H1 (cell line): ENCODE measurements around the gene RFTN2. TPM values are rescaled to one million over a fixed set of nuclear protein-coding genes. Genes with fewer than 3 reads are reported as not detected.

ENCODE experiments used
- CTCF ChIA-PET: fragments of 300-600 bp; sonication (Branson Sonifier 250); formaldehyde crosslinking; loops from one replicate; lab custom pipeline; 2021; ENCODE audit not compliant: partially characterized antibody; lab: Charles Lee
- POLR2A ChIA-PET: fragments of 300-600 bp; sonication (Branson Sonifier 250); formaldehyde crosslinking; loops from one replicate; lab custom pipeline; 2021; ENCODE audit warnings: inconsistent platforms; ENCODE audit not compliant: partially characterized antibody; lab: Charles Lee
- DNase-seq, 2 experiments: peaks; one replicate each; pipeline versions ENCODE4 v3.0.0 to v3.0.0-alpha.2; 2010 to 2022; ENCODE audit warnings: low spot score in 2 of 2, low read depth in 1 of 2, mixed read lengths in 1 of 2
- FAIRE-seq: peaks from 2 replicates; lab custom pipeline; 2011; peaks lifted over from hg19 to GRCh38; lab: Jason Lieb, UNC
- H2AFZ ChIP-seq: 2 replicates; pipeline ENCODE4 v1.8.1; 2012; ENCODE audit warnings: low read length, inconsistent platforms
- H2AK5ac ChIP-seq: 2 replicates; pipeline ENCODE4 v1.6.1; 2013; ENCODE audit warnings: low read depth, low read length
- H2BK120ac ChIP-seq: replicated peaks from 2 replicates; pipeline ENCODE3; 2013; ENCODE audit warnings: low read depth, low read length, inconsistent platforms
- H2BK12ac ChIP-seq: 2 replicates; pipeline ENCODE4 v1.6.1; 2013; ENCODE audit warnings: low read depth, low read length
- H2BK15ac ChIP-seq: 2 replicates; pipeline ENCODE4 v1.6.1; 2013; ENCODE audit warnings: low read length
- H2BK20ac ChIP-seq: 2 replicates; pipeline ENCODE4 v1.6.1; 2013; ENCODE audit warnings: low read length
- H2BK5ac ChIP-seq: 2 replicates; pipeline ENCODE4 v1.6.1; 2013; ENCODE audit warnings: low read depth, low read length
- H3K14ac ChIP-seq: 2 replicates; pipeline ENCODE4 v1.6.1; 2013; ENCODE audit warnings: inconsistent platforms; ENCODE audit not compliant: insufficient read length
- H3K18ac ChIP-seq: 2 replicates; pipeline ENCODE4 v1.6.1; 2013; ENCODE audit warnings: low read length; ENCODE audit errors: extremely low read depth
- H3K23ac ChIP-seq: 2 replicates; pipeline ENCODE4 v1.6.1; 2013; ENCODE audit warnings: inconsistent platforms; ENCODE audit not compliant: insufficient read length
- H3K23me2 ChIP-seq: 2 replicates; pipeline ENCODE4 v1.6.1; 2013; ENCODE audit warnings: low read depth, low read length
- H3K27ac ChIP-seq: 2 replicates; pipeline ENCODE4 v1.6.1; 2011; ENCODE audit warnings: low read depth, low read length, inconsistent platforms
- H3K27me3 ChIP-seq, 4 experiments: replicated peaks in 1 of 4; 1 replicate in 1 of 4; 2 replicates in 3 of 4; pipeline versions ENCODE4 v1.6.1 to v1.8.1; 2011 to 2013; ENCODE audit warnings: low read length in 3 of 4, mild to moderate bottlenecking in 3 of 4, inconsistent platforms in 2 of 4, mixed read lengths in 2 of 4, moderate library complexity in 1 of 4; ENCODE audit not compliant: control insufficient read depth in 3 of 4, insufficient read depth in 3 of 4; ENCODE audit errors: extremely low read depth in 1 of 4
- H3K36me3 ChIP-seq, 4 experiments: 2 replicates each; pipeline versions ENCODE4 v1.6.1 to v1.8.1; 2011 to 2013; ENCODE audit warnings: mild to moderate bottlenecking in 4 of 4, low read length in 3 of 4, moderate library complexity in 2 of 4, control low read depth in 1 of 4, inconsistent platforms in 1 of 4; ENCODE audit not compliant: insufficient read depth in 4 of 4, control insufficient read depth in 2 of 4
- H3K4ac ChIP-seq: replicated peaks from 2 replicates; pipeline ENCODE3; 2013; ENCODE audit warnings: low read length, low read depth, mixed read lengths, inconsistent platforms; ENCODE audit not compliant: insufficient read length
- H3K4me1 ChIP-seq, 4 experiments: replicated peaks in 1 of 4; 1 replicate in 1 of 4; 2 replicates in 3 of 4; pipeline versions ENCODE4 v1.6.1 to v1.8.1; 2011 to 2013; ENCODE audit warnings: low read length in 3 of 4, inconsistent platforms in 2 of 4, mixed read lengths in 1 of 4; ENCODE audit not compliant: insufficient read depth in 4 of 4, control insufficient read depth in 3 of 4
- H3K4me2 ChIP-seq, 2 experiments: 2 replicates each; pipeline versions ENCODE4 v1.6.1 to v1.8.1; 2011 to 2013; ENCODE audit warnings: low read depth in 2 of 2, low read length in 2 of 2, control low read depth in 1 of 2, inconsistent platforms in 1 of 2, mild to moderate bottlenecking in 1 of 2; ENCODE audit not compliant: insufficient read depth in 1 of 2
- H3K4me3 ChIP-seq, 4 experiments: fragments of 200-600, 300-600 bp in 1 of 4; sonication (generic), shearing (Covaris generic), sonication (Bioruptor Twin) in 1 of 4; 2 replicates each; pipeline versions ENCODE4 v1.5.1 to v1.8.1; 2011 to 2016; ENCODE audit warnings: low read length in 4 of 4, low read depth in 3 of 4, control low read depth in 2 of 4, inconsistent platforms in 2 of 4, mild to moderate bottlenecking in 2 of 4, mixed read lengths in 1 of 4, moderate library complexity in 1 of 4; ENCODE audit not compliant: insufficient read depth in 2 of 4; ENCODE audit errors: extremely low read depth in 1 of 4
- H3K56ac ChIP-seq: replicated peaks from 2 replicates; pipeline ENCODE3; 2013; ENCODE audit warnings: low read depth, mild to moderate bottlenecking, mixed read lengths, low read length, inconsistent platforms; ENCODE audit not compliant: insufficient read length
- H3K79me1 ChIP-seq: 2 replicates; pipeline ENCODE4 v1.6.1; 2013; ENCODE audit warnings: low read depth, low read length, control low read depth
- H3K79me2 ChIP-seq, 2 experiments: 2 replicates each; pipeline versions ENCODE4 v1.6.1 to v1.8.1; 2012 to 2013; ENCODE audit warnings: low read length in 2 of 2, mild to moderate bottlenecking in 2 of 2, inconsistent platforms in 1 of 2; ENCODE audit not compliant: insufficient read depth in 2 of 2, control insufficient read depth in 1 of 2
- H3K9ac ChIP-seq, 4 experiments: replicated peaks in 1 of 4; 1 replicate in 1 of 4; 2 replicates in 3 of 4; pipeline versions ENCODE4 v1.6.1 to v1.8.1; 2011 to 2013; ENCODE audit warnings: low read depth in 3 of 4, low read length in 3 of 4, control low read depth in 2 of 4, mild to moderate bottlenecking in 2 of 4, moderate library complexity in 2 of 4, inconsistent platforms in 1 of 4; ENCODE audit errors: extremely low read depth in 1 of 4
- H3K9me3 ChIP-seq, 2 experiments: 2 replicates each; pipeline versions ENCODE4 v1.6.1 to v1.8.1; 2012 to 2013; ENCODE audit warnings: mild to moderate bottlenecking in 2 of 2, moderate library complexity in 2 of 2, control low read depth in 1 of 2, inconsistent platforms in 1 of 2, low read depth in 1 of 2, low read length in 1 of 2, mixed read lengths in 1 of 2; ENCODE audit not compliant: insufficient read depth in 2 of 2
- H4K20me1 ChIP-seq, 2 experiments: replicated peaks in 1 of 2; 2 replicates each; pipeline versions ENCODE3 to v1.8.1; 2011 to 2013; ENCODE audit warnings: inconsistent platforms in 2 of 2, low read length in 2 of 2, mild to moderate bottlenecking in 1 of 2; ENCODE audit not compliant: insufficient read depth in 2 of 2, control insufficient read depth in 1 of 2
- H4K5ac ChIP-seq: 2 replicates; pipeline ENCODE4 v1.6.1; 2013; ENCODE audit warnings: low read length, low read depth, mixed read lengths, inconsistent platforms; ENCODE audit not compliant: insufficient read length
- H4K8ac ChIP-seq: 2 replicates; pipeline ENCODE4 v1.8.0; 2013; ENCODE audit warnings: mild to moderate bottlenecking, moderate library complexity, low read length, inconsistent platforms; ENCODE audit not compliant: insufficient read depth; ENCODE audit errors: extremely low read depth
- H4K91ac ChIP-seq: replicated peaks from 2 replicates; pipeline ENCODE3; 2013; ENCODE audit warnings: low read length, mixed read lengths, inconsistent platforms; ENCODE audit not compliant: insufficient read length
- SRF ChIP-seq: IDR thresholded peaks from 2 replicates; pipeline ENCODE4 v1.6.1; 2011; ENCODE audit warnings: mild to moderate bottlenecking, low read depth, low read length, moderate library complexity
- WGBS, 2 experiments: shearing (Covaris generic) in 1 of 2; methylation state at CpG; one replicate each; pipeline versions ENCODE4 v1.1.6 to v1.1.7; 2013 to 2015; ENCODE audit warnings: low lambda C conversion rate in 2 of 2, mixed read lengths in 2 of 2, inconsistent platforms in 1 of 2, low coverage in 1 of 2, missing lambda C conversion rate in 1 of 2; ENCODE audit not compliant: insufficient replicate concordance in 2 of 2, insufficient coverage in 1 of 2, insufficient read length in 1 of 2; ENCODE audit errors: extremely low coverage in 1 of 2, missing lambda C conversion rate in 1 of 2; 5-methylcytosine and 5-hydroxymethylcytosine counted together
- polyA plus RNA-seq, 7 experiments: library from polyadenylated mRNA; depleted of rRNA in 3 of 7; stranded (reverse) in 5 of 7; unstranded in 2 of 7; fragments of >200 nt in 5 of 7; fragments of 200-250 nt in 2 of 7; gene quantifications; 1 replicate in 5 of 7; 2 replicates in 1 of 7; 4 replicates in 1 of 7; pipeline versions ENCODE4 v1.2.1 to v1.2.3, GENCODE V29; 2011 to 2013; ENCODE audit warnings: missing spikeins in 2 of 7, mixed read lengths in 2 of 7
- total RNA-seq: library from RNA; stranded (reverse); fragmentation: NEBNext Ultra II Directional; extraction: Animal tissue kit (Norgen Biotek cat#: 25700); gene quantifications from 2 replicates; pipeline ENCODE4 v1.2.1, GENCODE V29; 2021

Gene RFTN2
- total and polyA plus RNA-seq, 2 of the 8 experiments (the other 6 are each of a cell fraction or from before 2014, with no cell fraction given) = 2.3 to 2.4 TPM

- Histone ChIP-seq H4K8ac (no peak overlapping the region), H3K9me3 (no peaks in the 10 kb centered on the region), H3K36me3 (no peaks in the 10 kb centered on the region), H4K5ac (no peak overlapping the region), H3K4me1 (peaks cover 0 to 9% (median 5%) of the 10 kb centered on the region in 4 experiments; a peak in 5 of 7 replicates), H3K4ac (no peak overlapping the region), H3K23ac (no peak overlapping the region), H2AK5ac (no peak overlapping the region), H2BK120ac (no peak overlapping the region), H3K14ac (no peak overlapping the region), H2BK15ac (no peak overlapping the region), H2BK12ac (no peak overlapping the region), H2AFZ (no peak overlapping the region; the same call in 1 of the 2 replicates), H3K9ac (no peak overlapping the region), H3K27ac (no peak overlapping the region), H4K20me1 (no peaks in the 10 kb centered on the region), H3K79me1 (no peaks in the 10 kb centered on the region), H4K91ac (no peak overlapping the region), H2BK20ac (no peak overlapping the region), H3K4me3 (no peak overlapping the region; a peak in 1 of 8 replicates), H3K79me2 (no peaks in the 10 kb centered on the region), H3K4me2 (peak overlapping the region in 1 of 2 experiments; percentile 32; a peak in 2 of 4 replicates), H3K18ac (no peak overlapping the region), H3K56ac (no peak overlapping the region), H3K27me3 (no peaks in the 10 kb centered on the region), H3K23me2 (no peaks in the 10 kb centered on the region), H2BK5ac (no peak overlapping the region)
- no peak for TF ChIP-seq SRF
- ChIA-PET POLR2A (interaction anchor here (2.0 kb wide), 1 partner anchor 174 kb away, joined by 5 read pairs; the partner anchor contains the start of genes HSPD1 and HSPE1), CTCF (interaction anchor here (1.3 kb wide), 1 partner anchor 34 kb away, joined by 3 read pairs; no protein-coding TSS in a partner anchor)
- DNase-seq (no peak), FAIRE-seq (no peak)
- WGBS, 2 experiments = 90% methylated on average over 1 of the region's 1 CpG; no CpG with 5 or more reads in 1 of the 2 experiments
Measured at GRCh38 chr2:197673606-197674005, 1.8 kb downstream of the RFTN2 start.
